NB4 (cell line): ENCODE measurements around the gene CRISPLD2.
A peak's percentile ranks its signal among the peaks of the same experiment; 100 is the strongest.

Experiments
- DNase-seq: peaks from one replicate; pipeline ENCODE4 v3.0.0; 2010; ENCODE audit warnings: low read depth
- H3K4me3 ChIP-seq: one replicate; pipeline ENCODE4 v1.5.1; 2011; ENCODE audit warnings: mild to moderate bottlenecking, low read depth, low read length, moderate library complexity
- MAX ChIP-seq: IDR thresholded peaks from 2 replicates; pipeline ENCODE4 v1.6.1; 2011; ENCODE audit warnings: low read depth, low read length
- MYC ChIP-seq: IDR thresholded peaks from 2 replicates; pipeline ENCODE4 v1.6.1; 2011; ENCODE audit warnings: low read depth, low read length
- POLR2A ChIP-seq: IDR thresholded peaks from 2 replicates; pipeline ENCODE4 v1.6.1; 2011; ENCODE audit warnings: mild to moderate bottlenecking; ENCODE audit not compliant: insufficient read length; ENCODE audit errors: extremely low read depth
- TF ChIP-seq, protein P1 (sequence below): IDR thresholded peaks from one replicate; pipeline ENCODE4 v1.5.1; 2012; ENCODE audit warnings: low read depth, low read length

CRISPLD2 gene

DNA sequence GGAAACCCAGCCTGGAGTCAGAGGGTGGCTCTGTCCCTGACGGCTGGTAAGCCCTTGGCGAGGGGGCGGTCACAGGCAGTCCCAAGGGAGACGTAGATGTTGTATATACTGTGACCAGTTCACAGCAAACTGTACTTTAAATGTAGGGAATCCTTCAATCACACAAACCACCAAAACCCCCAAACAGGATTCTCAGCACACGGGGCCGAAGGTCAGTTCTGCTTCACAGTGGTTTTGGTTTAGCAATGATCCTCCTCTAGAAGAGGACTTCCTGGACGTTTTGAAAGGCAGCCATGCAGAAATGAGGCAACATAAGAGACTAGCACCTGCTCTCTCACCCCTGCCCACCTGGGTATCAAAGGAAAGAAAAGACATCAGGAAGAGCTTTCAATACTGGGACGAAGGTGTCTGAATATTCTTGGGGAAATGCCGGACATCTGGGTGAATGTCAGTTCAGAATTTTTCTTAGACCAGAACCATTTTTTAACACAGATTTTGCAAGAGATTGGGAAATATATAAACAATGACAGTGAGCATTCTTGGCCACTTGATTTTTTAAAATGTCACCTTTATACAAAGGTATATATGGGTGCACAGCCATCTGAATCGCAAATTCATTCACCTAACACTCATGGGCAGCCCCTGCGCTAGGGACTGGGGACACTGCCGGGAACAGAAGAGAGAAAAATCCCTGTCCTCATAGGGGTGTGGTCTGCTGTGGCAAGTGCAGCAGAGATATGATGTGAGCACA is 74.2 kb downstream of the CRISPLD2 start:
- TF ChIP-seq POLR2A (no peak), MYC (peak; percentile 36; the same call in 1 of the 2 replicates), MAX (peak; percentile 19; the same call in 1 of the 2 replicates)
- TF ChIP-seq, protein P1, sequence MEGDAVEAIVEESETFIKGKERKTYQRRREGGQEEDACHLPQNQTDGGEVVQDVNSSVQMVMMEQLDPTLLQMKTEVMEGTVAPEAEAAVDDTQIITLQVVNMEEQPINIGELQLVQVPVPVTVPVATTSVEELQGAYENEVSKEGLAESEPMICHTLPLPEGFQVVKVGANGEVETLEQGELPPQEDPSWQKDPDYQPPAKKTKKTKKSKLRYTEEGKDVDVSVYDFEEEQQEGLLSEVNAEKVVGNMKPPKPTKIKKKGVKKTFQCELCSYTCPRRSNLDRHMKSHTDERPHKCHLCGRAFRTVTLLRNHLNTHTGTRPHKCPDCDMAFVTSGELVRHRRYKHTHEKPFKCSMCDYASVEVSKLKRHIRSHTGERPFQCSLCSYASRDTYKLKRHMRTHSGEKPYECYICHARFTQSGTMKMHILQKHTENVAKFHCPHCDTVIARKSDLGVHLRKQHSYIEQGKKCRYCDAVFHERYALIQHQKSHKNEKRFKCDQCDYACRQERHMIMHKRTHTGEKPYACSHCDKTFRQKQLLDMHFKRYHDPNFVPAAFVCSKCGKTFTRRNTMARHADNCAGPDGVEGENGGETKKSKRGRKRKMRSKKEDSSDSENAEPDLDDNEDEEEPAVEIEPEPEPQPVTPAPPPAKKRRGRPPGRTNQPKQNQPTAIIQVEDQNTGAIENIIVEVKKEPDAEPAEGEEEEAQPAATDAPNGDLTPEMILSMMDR: no peak
- H3K4me3 ChIP-seq: no peak overlapping the region
- DNase-seq: peak; percentile 83

DNA sequence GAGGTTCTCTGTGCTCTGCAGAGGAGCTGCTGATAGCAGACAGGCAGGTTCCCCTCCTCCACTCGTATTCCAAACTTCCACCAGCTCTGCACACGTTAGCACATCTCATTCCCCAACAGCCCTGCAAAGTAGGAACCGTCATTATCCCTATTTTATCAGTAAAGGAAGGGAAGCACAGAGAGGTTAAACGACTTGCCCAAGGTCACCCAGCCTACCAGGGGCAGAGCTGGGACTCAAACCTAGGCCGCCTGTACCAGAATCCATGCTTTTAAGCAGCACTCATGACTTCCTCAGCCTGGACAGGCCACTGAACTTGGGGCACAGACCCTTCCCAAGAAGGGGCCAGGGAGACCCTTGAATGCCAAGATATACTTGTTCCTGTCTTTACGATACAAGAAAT is 75.2 kb downstream of the CRISPLD2 start:
- no peak for TF ChIP-seq POLR2A
- TF ChIP-seq MYC: no peak
- no peak for TF ChIP-seq MAX
- TF ChIP-seq, protein P1: no peak
- H3K4me3 ChIP-seq: no peak overlapping the region
- DNase-seq: no peak

- TF ChIP-seq MYC (no peak), MAX (no peak), POLR2A (no peak)
- TF ChIP-seq, protein P1: no peak
- no peak for DNase-seq
- H3K4me3 ChIP-seq: no peak overlapping the region
These were observed 77.1 kb downstream of the CRISPLD2 start for GRCh38 chr16:84896847-84897246.

GRCh38 chr16:84897911-84898377 is 78.2 kb downstream of the CRISPLD2 start:
- peak; percentile 83 for DNase-seq
- TF ChIP-seq, protein P1: no peak
- TF ChIP-seq MYC (no peak; the same call in 1 of the 2 replicates), POLR2A (no peak), MAX (no peak)
- no peak overlapping the region for H3K4me3 ChIP-seq

DNA sequence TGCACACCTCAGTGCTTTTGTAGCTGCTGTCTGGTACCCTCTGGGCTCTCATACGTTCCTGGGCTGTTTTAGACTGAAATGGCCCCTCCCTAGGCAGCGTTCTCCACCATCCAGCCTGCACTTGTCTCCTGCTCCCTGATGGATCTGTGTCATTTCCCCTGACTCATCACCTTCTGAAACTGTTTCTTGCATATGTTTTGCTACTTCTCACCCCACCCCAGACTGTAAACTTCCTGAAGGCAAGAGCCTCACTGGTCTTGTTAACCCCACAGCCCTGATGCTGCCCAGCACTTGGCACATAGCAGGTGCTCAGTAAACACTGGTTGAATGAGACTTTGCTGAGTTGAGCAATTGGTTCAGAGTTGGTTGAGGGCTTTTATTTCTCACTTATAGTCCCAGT is 78.7 kb downstream of the CRISPLD2 start:
- DNase-seq: peak; percentile 75
- TF ChIP-seq MAX (no peak), MYC (no peak), POLR2A (no peak)
- TF ChIP-seq, protein P1: no peak
- no peak overlapping the region for H3K4me3 ChIP-seq
